Gastrocnemius medialis (tissue), 4 donors: ENCODE results near the gene GNAI3.

Experiments
- CTCF ChIP-seq, 5 experiments: fragments of 450-650 bp in 3 of 5; fragments of 200-600 bp in 2 of 5; sonication (generic) in 2 of 5; IDR thresholded peaks in 4 of 5; conservative IDR thresholded peaks in 1 of 5; 1 replicate in 4 of 5; 2 replicates in 1 of 5; pipeline ENCODE4 v1.5.1; 2016 to 2019; ENCODE audit warnings: antibody characterized with exemption in 5 of 5, mild to moderate bottlenecking in 3 of 5, moderate library complexity in 3 of 5
- POLR2A ChIP-seq, 2 donors: fragments of 450-650 bp; IDR thresholded peaks; one replicate each; pipeline ENCODE4 v1.6.1; 2017; ENCODE audit warnings: antibody characterized with exemption in 2 of 2, mild to moderate bottlenecking in 2 of 2, moderate library complexity in 2 of 2

- TF ChIP-seq POLR2A (IDR thresholded peaks at IDR 0.05), result no peak
- TF ChIP-seq CTCF (IDR thresholded peaks at IDR 0.05 in 4 of 5, conservative IDR thresholded peaks at IDR 0.05 in 1 of 5), result no peak
These were observed 54.8 kb downstream of the GNAI3 start for GRCh38 chr1:109603229-109603628.
